ENCODE measurements around the gene MIER3. TPM values are rescaled to one million over a fixed set of nuclear protein-coding genes. Genes with fewer than 3 reads are reported as not detected.

MIER3 gene
- total and polyA plus RNA-seq, 2 donors from 2014 or later: 4.7 to 25.1 TPM

DNA sequence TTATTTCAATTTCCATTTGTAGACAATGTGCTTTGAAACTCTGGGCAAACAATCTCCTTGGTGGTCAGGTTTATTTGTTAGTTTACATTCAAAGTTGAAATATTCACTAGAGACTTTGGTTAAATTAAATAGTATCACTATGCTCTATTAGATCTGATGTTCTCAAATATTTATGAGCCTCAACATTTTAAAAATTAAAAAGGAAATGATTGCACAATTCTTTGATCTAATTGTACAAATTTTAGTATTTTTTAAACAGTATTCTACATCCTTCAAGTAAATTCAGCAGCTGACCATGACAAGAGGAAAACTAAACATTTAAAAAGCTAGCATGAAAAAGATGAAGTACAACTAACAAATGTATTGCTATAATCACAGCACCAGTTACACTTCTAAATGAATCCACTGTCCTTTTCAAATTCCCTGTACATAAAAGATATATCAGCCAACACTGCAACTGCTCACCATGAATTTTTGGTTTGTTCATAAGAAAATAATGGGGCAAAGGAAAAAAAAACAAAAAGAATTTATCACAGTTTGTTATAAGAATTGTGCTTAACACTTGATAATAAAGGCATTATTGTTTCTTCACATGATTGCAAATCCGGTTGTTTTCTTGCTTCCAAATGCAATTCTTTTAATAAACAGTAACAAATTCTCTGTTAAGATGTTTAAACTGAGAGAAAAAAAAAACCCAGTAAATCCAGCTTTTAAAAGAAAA lies 31.8 kb downstream of the MIER3 start:
- H3K4me3 ChIP-seq (ENCODE audit: low read length in 3 of 3): no peak overlapping the region
- H3K9ac ChIP-seq (ENCODE audit: low read length in 3 of 3): no peak overlapping the region
- H3K27ac ChIP-seq (ENCODE audit: low read depth in 2 of 2, low read length in 2 of 2): no peak overlapping the region
- H3K9me3 ChIP-seq (ENCODE audit: control insufficient read depth in 2 of 3, insufficient read depth in 1 of 3, low read length in 3 of 3): no peaks in the 10 kb centered on the region
- H3K27me3 ChIP-seq (ENCODE audit: control insufficient read depth, insufficient read depth, low read length): no peaks in the 10 kb centered on the region
- no peak for FAIRE-seq
- DNase-seq: no peak
- H3K4me1 ChIP-seq (ENCODE audit: control insufficient read depth in 2 of 3, insufficient read depth in 2 of 3, low read depth in 1 of 3, low read length in 3 of 3): no peaks in the 10 kb centered on the region
- intact Hi-C loops (cut with DNase I): no loop called here
- TF ChIP-seq, protein P1, sequence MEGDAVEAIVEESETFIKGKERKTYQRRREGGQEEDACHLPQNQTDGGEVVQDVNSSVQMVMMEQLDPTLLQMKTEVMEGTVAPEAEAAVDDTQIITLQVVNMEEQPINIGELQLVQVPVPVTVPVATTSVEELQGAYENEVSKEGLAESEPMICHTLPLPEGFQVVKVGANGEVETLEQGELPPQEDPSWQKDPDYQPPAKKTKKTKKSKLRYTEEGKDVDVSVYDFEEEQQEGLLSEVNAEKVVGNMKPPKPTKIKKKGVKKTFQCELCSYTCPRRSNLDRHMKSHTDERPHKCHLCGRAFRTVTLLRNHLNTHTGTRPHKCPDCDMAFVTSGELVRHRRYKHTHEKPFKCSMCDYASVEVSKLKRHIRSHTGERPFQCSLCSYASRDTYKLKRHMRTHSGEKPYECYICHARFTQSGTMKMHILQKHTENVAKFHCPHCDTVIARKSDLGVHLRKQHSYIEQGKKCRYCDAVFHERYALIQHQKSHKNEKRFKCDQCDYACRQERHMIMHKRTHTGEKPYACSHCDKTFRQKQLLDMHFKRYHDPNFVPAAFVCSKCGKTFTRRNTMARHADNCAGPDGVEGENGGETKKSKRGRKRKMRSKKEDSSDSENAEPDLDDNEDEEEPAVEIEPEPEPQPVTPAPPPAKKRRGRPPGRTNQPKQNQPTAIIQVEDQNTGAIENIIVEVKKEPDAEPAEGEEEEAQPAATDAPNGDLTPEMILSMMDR (IDR thresholded peaks at IDR 0.05; ENCODE audit: borderline replicate concordance, extremely low read depth, insufficient read depth): no peak
- peaks cover 2 to 18% (median 13%) of the 10 kb centered on the region in 3 donors for H3K36me3 ChIP-seq (ENCODE audit: control insufficient read depth in 2 of 3, insufficient read depth in 3 of 3, low read length in 3 of 3)

DNA sequence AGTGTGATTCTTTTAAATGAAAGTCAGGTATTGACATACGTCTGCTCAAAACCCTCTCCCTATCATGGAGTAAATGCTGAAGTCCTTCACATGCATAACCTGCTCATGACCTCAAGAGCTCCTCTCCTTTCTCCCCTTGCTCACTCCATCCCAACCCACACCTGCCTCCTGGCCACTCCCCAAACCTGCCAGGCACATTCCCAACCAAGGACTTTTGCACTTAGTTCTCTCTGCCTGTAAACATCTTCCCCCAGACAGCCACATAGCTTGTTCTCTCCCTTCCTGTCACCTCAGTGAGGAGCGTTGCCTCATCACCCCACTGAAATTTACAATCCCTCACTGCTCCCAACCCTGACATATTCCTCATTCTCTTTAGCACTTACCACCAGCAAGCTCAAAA lies 33.9 kb downstream of the MIER3 start:
- TF ChIP-seq, protein P1 (IDR thresholded peaks at IDR 0.05; ENCODE audit: borderline replicate concordance, extremely low read depth, insufficient read depth): no peak
- intact Hi-C loops (cut with DNase I): no loop called here
- Histone ChIP-seq H3K4me1 (ENCODE audit: control insufficient read depth in 2 of 3, insufficient read depth in 2 of 3, low read depth in 1 of 3, low read length in 3 of 3) (no peaks in the 10 kb centered on the region), H3K9me3 (ENCODE audit: control insufficient read depth in 2 of 3, insufficient read depth in 1 of 3, low read length in 3 of 3) (no peaks in the 10 kb centered on the region), H3K27ac (ENCODE audit: low read depth in 2 of 2, low read length in 2 of 2) (no peak overlapping the region), H3K4me3 (ENCODE audit: low read length in 3 of 3) (no peak overlapping the region), H3K9ac (ENCODE audit: low read length in 3 of 3) (no peak overlapping the region), H3K27me3 (ENCODE audit: control insufficient read depth, insufficient read depth, low read length) (no peaks in the 10 kb centered on the region), H3K36me3 (ENCODE audit: control insufficient read depth in 2 of 3, insufficient read depth in 3 of 3, low read length in 3 of 3) (peaks cover 0 to 8% (median 5%) of the 10 kb centered on the region in 3 donors)
- no peak for FAIRE-seq
- no peak for DNase-seq

DNA sequence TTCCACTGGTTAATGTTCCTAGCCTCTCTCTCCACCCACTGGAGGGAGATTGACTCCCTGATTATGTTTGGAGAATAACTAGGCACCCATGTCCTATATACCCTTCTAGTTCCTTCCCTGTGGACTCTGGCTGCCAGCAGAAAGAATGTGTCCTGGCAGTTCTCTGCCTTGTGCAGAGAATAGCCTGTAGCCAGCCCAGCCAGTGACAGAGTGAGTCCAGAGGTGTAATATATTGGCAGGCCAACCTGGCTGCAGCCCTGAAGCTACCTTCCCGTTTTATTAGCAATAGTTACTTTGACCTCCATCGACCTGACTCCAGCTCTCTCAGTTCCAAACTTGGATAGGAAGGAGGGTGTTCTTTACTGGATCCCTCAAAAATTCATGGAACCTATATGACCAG lies 34.4 kb downstream of the MIER3 start:
- Histone ChIP-seq H3K4me3 (ENCODE audit: low read length in 3 of 3) (no peak overlapping the region), H3K27me3 (ENCODE audit: control insufficient read depth, insufficient read depth, low read length) (no peaks in the 10 kb centered on the region), H3K9me3 (ENCODE audit: control insufficient read depth in 2 of 3, insufficient read depth in 1 of 3, low read length in 3 of 3) (no peaks in the 10 kb centered on the region), H3K9ac (ENCODE audit: low read length in 3 of 3) (no peak overlapping the region), H3K36me3 (ENCODE audit: control insufficient read depth in 2 of 3, insufficient read depth in 3 of 3, low read length in 3 of 3) (peaks cover 0 to 3% (median 0%) of the 10 kb centered on the region in 3 donors), H3K27ac (ENCODE audit: low read depth in 2 of 2, low read length in 2 of 2) (no peak overlapping the region), H3K4me1 (ENCODE audit: control insufficient read depth in 2 of 3, insufficient read depth in 2 of 3, low read depth in 1 of 3, low read length in 3 of 3) (no peaks in the 10 kb centered on the region)
- no peak for DNase-seq
- TF ChIP-seq, protein P1 (IDR thresholded peaks at IDR 0.05; ENCODE audit: borderline replicate concordance, extremely low read depth, insufficient read depth): no peak
- no peak for FAIRE-seq
- intact Hi-C loops (cut with DNase I): no loop called here
